CD4-positive, alpha-beta T cell (primary cell): ENCODE data around the gene PTGFRN. TPM values are rescaled to one million over a fixed set of nuclear protein-coding genes. Genes with fewer than 3 reads are reported as not detected.

Source experiments
- ATAC-seq: fragments of 200-7000 bp; cut with Tn5 transposase; one replicate; pipeline ENCODE4 v1.10.0; 2022; ENCODE audit warnings: mild to moderate bottlenecking; ENCODE audit not compliant: poor library complexity
- CTCF ChIA-PET: fragments of 350-600 bp; sonication (Branson Sonifier 250); formaldehyde crosslinking; loops from one replicate; lab custom pipeline; 2021; ENCODE audit warnings: antibody characterized with exemption, inconsistent platforms; lab: Charles Lee
- POLR2A ChIA-PET: fragments of 350-600 bp; sonication (Branson Sonifier 250); formaldehyde crosslinking; loops from one replicate; lab custom pipeline; 2021; ENCODE audit warnings: antibody characterized with exemption, inconsistent platforms; lab: Charles Lee
- DNase-seq, 14 experiments: peaks; one replicate each; pipeline ENCODE4 v3.0.0-alpha.2; 2013 to 2020; ENCODE audit warnings: mixed read lengths in 2 of 14
- H3K27ac ChIP-seq, 2 donors: one replicate each; pipeline versions ENCODE4 v1.5.1 to v1.7.0; 2013; ENCODE audit warnings: low read length in 2 of 2, low read depth in 1 of 2, mild to moderate bottlenecking in 1 of 2
- H3K27me3 ChIP-seq, 2 experiments: 1 replicate in 1 of 2; 2 replicates in 1 of 2; pipeline versions ENCODE4 v1.6.1 to v1.7.0; 2013; ENCODE audit warnings: low read length in 2 of 2, control low read depth in 1 of 2, mild to moderate bottlenecking in 1 of 2, moderate library complexity in 1 of 2; ENCODE audit not compliant: insufficient read depth in 2 of 2, control insufficient read depth in 1 of 2
- H3K36me3 ChIP-seq: one replicate; pipeline ENCODE4 v1.6.1; 2013; ENCODE audit warnings: low read length, control low read depth; ENCODE audit not compliant: insufficient read depth
- H3K4me1 ChIP-seq: one replicate; pipeline ENCODE4 v1.6.1; 2013; ENCODE audit warnings: low read length, control low read depth; ENCODE audit not compliant: insufficient read depth
- H3K4me3 ChIP-seq: one replicate; pipeline ENCODE4 v1.5.1; 2013; ENCODE audit warnings: mild to moderate bottlenecking, low read length, moderate library complexity
- H3K9me3 ChIP-seq, 2 experiments: 1 replicate in 1 of 2; 2 replicates in 1 of 2; pipeline versions ENCODE4 v1.6.1 to v1.7.0; 2013; ENCODE audit warnings: low read length in 2 of 2, mild to moderate bottlenecking in 2 of 2, control low read depth in 1 of 2, moderate library complexity in 1 of 2; ENCODE audit not compliant: control insufficient read depth in 1 of 2, insufficient read depth in 1 of 2
- H3K27ac Mint-ChIP-seq: one replicate; pipeline ENCODE4 v1.8.0; 2020; ENCODE audit warnings: mixed read lengths
- H3K27me3 Mint-ChIP-seq: one replicate; pipeline ENCODE4 v1.8.0; 2021; ENCODE audit warnings: mixed read lengths
- H3K36me3 Mint-ChIP-seq: one replicate; pipeline ENCODE4 v1.8.0; 2021; ENCODE audit warnings: low read depth, mixed read lengths
- H3K4me1 Mint-ChIP-seq: one replicate; pipeline ENCODE4 v1.8.0; 2021; ENCODE audit warnings: low read depth, mixed read lengths
- H3K4me3 Mint-ChIP-seq: one replicate; pipeline ENCODE4 v1.8.0; 2020; ENCODE audit warnings: mild to moderate bottlenecking, mixed read lengths
- H3K9me3 Mint-ChIP-seq: one replicate; pipeline ENCODE4 v1.8.0; 2020; ENCODE audit warnings: mixed read lengths
- CTCF ChIP-seq: fragments of 200-600 bp; IDR thresholded peaks from one replicate; pipeline ENCODE4 v1.8.0; 2022; ENCODE audit warnings: antibody characterized with exemption, mild to moderate bottlenecking
- intact Hi-C, 2 experiments: fragments of 100-400 bp; cut with DNase I in 1 of 2; cut with micrococcal nuclease in 1 of 2; formaldehyde crosslinking; loops; one replicate each; pipeline versions ENCODE4 v1.15.1 to v1.9.0; 2023 to 2025; cut with DNase I, micrococcal nuclease
- total RNA-seq, 174 experiments: library from RNA in 2 of 174; stranded (reverse) in 2 of 174; gene quantifications; one replicate each; pipeline ENCODE4 v1.2.3 and lab custom pipeline; 2021 to 2026

Gene PTGFRN
- total RNA-seq, 2 experiments from 2014 or later = 0.38 to 0.45 TPM

GRCh38 chr1:116920211-116920610, 10.5 kb downstream of the PTGFRN start:
- Mint-ChIP-seq H3K36me3 (no peaks in the 10 kb centered on the region), H3K4me3 (no peak overlapping the region), H3K4me1 (no peaks in the 10 kb centered on the region), H3K27me3 (no peaks in the 10 kb centered on the region), H3K9me3 (no peaks in the 10 kb centered on the region), H3K27ac (no peak overlapping the region)
- Histone ChIP-seq H3K9me3 (no peaks in the 10 kb centered on the region), H3K27me3 (no peaks in the 10 kb centered on the region), H3K36me3 (no peaks in the 10 kb centered on the region), H3K4me3 (no peak overlapping the region), H3K4me1 (peaks cover 2% of the 10 kb centered on the region), H3K27ac (no peak overlapping the region)
- ATAC-seq (no peak), DNase-seq (no peak)
- ChIA-PET POLR2A (interaction anchor here (1.1 kb wide), 1 partner anchor 11 kb away, joined by 3 read pairs; no protein-coding TSS in a partner anchor), CTCF (no interaction called here)
- intact Hi-C loops = no loop called here
- TF ChIP-seq CTCF = no peak

- CTCF ChIA-PET = no interaction called here
- Mint-ChIP-seq H3K9me3 (no peaks in the 10 kb centered on the region), H3K27ac (no peak overlapping the region)
Measured at GRCh38 chr1:116921301-116921885, 11.7 kb downstream of the PTGFRN start.

DNA sequence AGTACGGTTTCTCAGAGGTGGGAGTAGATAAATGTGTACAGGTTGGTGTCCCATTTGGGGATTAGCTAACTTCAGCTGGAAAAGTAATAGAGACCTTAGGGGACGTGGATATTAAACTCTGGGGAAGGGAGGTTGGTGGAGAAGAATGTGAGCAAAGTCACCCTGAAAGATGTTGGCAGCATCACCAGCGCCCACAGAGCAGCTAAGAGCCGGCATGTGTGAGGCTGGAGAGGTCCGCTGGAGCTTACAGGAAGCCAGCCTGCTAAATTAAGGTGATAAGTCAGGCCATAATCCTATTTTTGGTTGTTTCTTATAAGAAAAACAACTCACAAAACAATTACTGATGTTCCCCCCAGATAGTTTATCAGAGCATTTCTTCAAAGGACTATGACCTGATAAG, 12.2 kb downstream of the PTGFRN start:
- TF ChIP-seq CTCF = no peak
- no peaks in the 10 kb centered on the region for H3K9me3 Mint-ChIP-seq
- H3K27ac ChIP-seq = no peak overlapping the region
- no peaks in the 10 kb centered on the region for H3K36me3 Mint-ChIP-seq
- no peaks in the 10 kb centered on the region for H3K9me3 ChIP-seq
- no peak overlapping the region for H3K27ac Mint-ChIP-seq
- no peak overlapping the region for H3K4me3 Mint-ChIP-seq
- no peaks in the 10 kb centered on the region for H3K27me3 Mint-ChIP-seq
- no peak overlapping the region for H3K4me3 ChIP-seq
- H3K27me3 ChIP-seq = no peaks in the 10 kb centered on the region
- no peaks in the 10 kb centered on the region for H3K36me3 ChIP-seq
- H3K4me1 ChIP-seq = no peaks in the 10 kb centered on the region
- CTCF ChIA-PET = no interaction called here
- DNase-seq (no peak), ATAC-seq (no peak)
- POLR2A ChIA-PET = no interaction called here
- intact Hi-C loops = no loop called here
- no peaks in the 10 kb centered on the region for H3K4me1 Mint-ChIP-seq

More at GRCh38 chr1:116921301-116921885, 11.7 kb downstream of the PTGFRN start:
- Histone ChIP-seq H3K4me1 (no peaks in the 10 kb centered on the region), H3K27ac (no peak overlapping the region), H3K4me3 (no peak overlapping the region), H3K27me3 (no peaks in the 10 kb centered on the region), H3K9me3 (no peaks in the 10 kb centered on the region), H3K36me3 (no peaks in the 10 kb centered on the region)
- H3K4me3 Mint-ChIP-seq = no peak overlapping the region
- no peak for DNase-seq
- POLR2A ChIA-PET = no interaction called here
- no peak for ATAC-seq
- no peaks in the 10 kb centered on the region for H3K36me3 Mint-ChIP-seq
- no peaks in the 10 kb centered on the region for H3K4me1 Mint-ChIP-seq
- TF ChIP-seq CTCF = no peak
- no peaks in the 10 kb centered on the region for H3K27me3 Mint-ChIP-seq
- intact Hi-C loops = no loop called here
